GM12872 (cell line): Measurements from ENCODE around the gene CDH16.

Source experiments
- TF ChIP-seq, protein P1 (sequence below): IDR thresholded peaks from 3 replicates; pipeline ENCODE4 v1.5.1; 2011; ENCODE audit warnings: low read depth, mild to moderate bottlenecking, low read length, moderate library complexity; ENCODE audit not compliant: insufficient read depth

CDH16 gene

GRCh38 chr16:66891360-66891759 is 27.3 kb downstream of the CDH16 start:
- TF ChIP-seq, protein P1, sequence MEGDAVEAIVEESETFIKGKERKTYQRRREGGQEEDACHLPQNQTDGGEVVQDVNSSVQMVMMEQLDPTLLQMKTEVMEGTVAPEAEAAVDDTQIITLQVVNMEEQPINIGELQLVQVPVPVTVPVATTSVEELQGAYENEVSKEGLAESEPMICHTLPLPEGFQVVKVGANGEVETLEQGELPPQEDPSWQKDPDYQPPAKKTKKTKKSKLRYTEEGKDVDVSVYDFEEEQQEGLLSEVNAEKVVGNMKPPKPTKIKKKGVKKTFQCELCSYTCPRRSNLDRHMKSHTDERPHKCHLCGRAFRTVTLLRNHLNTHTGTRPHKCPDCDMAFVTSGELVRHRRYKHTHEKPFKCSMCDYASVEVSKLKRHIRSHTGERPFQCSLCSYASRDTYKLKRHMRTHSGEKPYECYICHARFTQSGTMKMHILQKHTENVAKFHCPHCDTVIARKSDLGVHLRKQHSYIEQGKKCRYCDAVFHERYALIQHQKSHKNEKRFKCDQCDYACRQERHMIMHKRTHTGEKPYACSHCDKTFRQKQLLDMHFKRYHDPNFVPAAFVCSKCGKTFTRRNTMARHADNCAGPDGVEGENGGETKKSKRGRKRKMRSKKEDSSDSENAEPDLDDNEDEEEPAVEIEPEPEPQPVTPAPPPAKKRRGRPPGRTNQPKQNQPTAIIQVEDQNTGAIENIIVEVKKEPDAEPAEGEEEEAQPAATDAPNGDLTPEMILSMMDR = no peak

DNA sequence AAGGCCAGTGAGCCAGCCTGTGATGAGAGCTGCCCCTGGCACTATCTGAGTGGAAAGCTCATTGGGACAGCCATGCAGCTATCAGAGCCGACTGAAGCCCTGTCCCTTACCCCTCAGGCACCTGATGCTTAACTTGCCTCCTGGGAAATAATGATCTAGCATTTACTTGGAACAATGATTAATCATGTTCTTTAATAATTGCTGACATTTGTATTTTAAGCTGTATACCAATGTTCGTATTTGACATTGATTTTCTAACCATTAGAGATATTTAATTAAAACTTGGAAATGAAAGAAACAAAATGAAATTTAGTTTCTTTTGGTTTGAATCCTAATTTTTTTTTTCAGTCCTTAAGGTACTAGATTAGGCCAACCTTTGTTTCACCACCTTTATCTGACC is 27.9 kb downstream of the CDH16 start:
- TF ChIP-seq, protein P1 = no peak

DNA sequence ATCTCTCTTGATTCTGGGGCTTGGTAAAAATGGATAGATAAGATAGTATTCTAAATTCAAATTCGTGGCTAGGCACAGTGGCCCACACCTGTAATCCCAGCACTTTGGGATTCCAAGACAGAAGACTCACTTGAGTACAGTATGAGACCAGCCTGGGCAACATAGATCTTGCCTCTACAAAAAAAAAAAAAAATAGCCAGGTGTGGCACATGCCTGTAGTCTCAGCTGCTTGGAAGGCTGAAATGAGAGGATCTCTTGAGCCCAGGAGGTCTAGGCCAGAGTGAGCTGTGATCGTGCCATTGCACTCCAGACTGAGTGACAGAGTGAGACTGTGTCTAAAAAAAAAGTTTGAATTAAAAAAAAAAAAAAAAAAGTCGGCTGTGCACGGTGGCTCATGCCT is 29.1 kb downstream of the CDH16 start:
- TF ChIP-seq, protein P1 = no peak

- TF ChIP-seq, protein P1 = no peak
Measured at GRCh38 chr16:66888647-66889615, 29.8 kb downstream of the CDH16 start.

- TF ChIP-seq, protein P1 = no peak
Measured at GRCh38 chr16:66886914-66887313, 31.8 kb downstream of the CDH16 start.

DNA sequence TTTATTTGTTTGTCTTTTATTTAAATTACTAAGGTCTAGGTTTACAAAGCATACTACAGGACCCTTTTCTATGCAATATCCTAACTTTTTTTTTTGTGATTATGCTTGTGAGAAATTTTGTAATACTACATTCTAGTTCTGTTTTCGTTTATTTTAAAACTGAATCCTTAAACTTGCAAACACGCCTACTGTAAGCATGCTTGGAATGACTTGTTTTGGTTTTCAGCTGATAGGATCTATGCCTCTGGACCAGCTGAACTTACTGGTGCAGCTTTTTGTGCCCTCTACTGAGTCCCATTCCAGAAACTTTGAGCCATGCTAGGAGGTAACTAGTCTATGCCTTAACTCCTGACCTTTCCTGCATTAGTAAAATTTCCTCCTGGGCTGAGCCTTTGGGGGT is 32.4 kb downstream of the CDH16 start:
- TF ChIP-seq, protein P1 = no peak

- TF ChIP-seq, protein P1 = no peak
Measured at GRCh38 chr16:66885491-66885890, 33.2 kb downstream of the CDH16 start.
